ENCODE measurements around the gene KIRREL3.

GRCh38 chr11:126477535-126478305 lies 522.9 kb downstream of the KIRREL3 start:
- no peak for TF ChIP-seq CTCF (IDR thresholded peaks at IDR 0.05; ENCODE audit: insufficient read depth, low read length)
- no peak for TF ChIP-seq REST (IDR thresholded peaks at IDR 0.05; ENCODE audit: insufficient replicate concordance, low read depth)

Measured in HL-60 (cell line).